NCI-H2196 treated with DMSO at 0.1 percent for 48 hours (cell line): ENCODE measurements around the gene NETO1.

ENCODE experiments used
- DNase-seq: peaks from one replicate; lab custom pipeline; 2025; ENCODE audit not compliant: unreplicated experiment; lab: John Stamatoyannopoulos, UW

Gene NETO1

GRCh38 chr18:72727776-72728175 lies 140.0 kb downstream of the NETO1 start:
- DNase-seq = no peak

GRCh38 chr18:72727038-72727655 lies 140.6 kb downstream of the NETO1 start:
- no peak for DNase-seq

GRCh38 chr18:72726201-72726600 lies 141.6 kb downstream of the NETO1 start:
- no peak for DNase-seq

DNA sequence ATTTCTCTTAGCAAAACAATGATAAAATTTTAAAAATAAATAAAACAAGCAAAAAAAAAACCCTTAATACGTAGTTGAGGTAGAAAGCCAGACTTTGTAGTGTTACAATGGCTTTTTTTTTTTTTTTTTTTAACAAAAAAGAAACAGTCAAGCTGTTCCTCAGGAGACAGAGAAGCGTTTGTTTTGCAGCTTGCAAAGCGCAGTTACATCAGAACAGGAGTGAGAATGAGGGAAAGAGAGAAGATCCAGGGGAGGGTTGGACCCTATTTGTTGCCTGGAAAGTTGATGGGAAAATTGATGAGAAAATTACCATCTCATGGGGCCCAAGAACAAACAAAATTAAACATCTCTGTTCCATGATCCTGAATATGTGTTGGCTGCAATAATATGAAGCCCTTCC lies 146.5 kb downstream of the NETO1 start:
- no peak for DNase-seq

- DNase-seq = no peak
Observed at GRCh38 chr18:72720116-72720515, 147.7 kb downstream of the NETO1 start.

- no peak for DNase-seq
Observed at GRCh38 chr18:72704202-72704601, 163.6 kb downstream of the NETO1 start.

- no peak for DNase-seq
Observed at GRCh38 chr18:72700961-72701710, 166.7 kb downstream of the NETO1 start.

DNA sequence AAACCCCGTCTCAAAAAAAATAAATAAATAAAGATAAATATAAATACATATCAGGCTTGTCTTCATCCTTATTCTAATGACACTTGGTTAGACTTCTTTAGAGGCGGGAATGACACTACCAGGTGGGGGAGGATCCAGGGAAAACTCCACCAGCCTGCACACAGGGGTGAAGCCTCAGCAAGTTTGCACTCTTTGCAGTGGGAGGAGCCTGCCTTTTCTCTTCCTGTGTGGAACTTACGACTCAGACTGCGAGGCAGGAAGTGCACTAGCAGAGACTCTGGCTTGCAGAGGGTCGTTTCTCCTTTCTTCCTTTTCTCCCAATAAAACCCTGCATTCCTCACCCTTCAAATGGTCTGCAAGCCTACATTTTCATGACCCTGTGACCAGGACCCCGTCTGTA lies 170.1 kb downstream of the NETO1 start:
- no peak for DNase-seq

- DNase-seq = no peak
Observed at GRCh38 chr18:72692595-72692994, 175.2 kb downstream of the NETO1 start.
